Esophagus muscularis mucosa (tissue), 4 donors: Measurements from ENCODE around the gene GPX3. TPM values are rescaled to one million over a fixed set of nuclear protein-coding genes. Genes with fewer than 3 reads are reported as not detected.

Experiments
- DNase-seq: peaks from one replicate; pipeline ENCODE4 v3.0.0-alpha.2; 2017; ENCODE audit errors: extremely low spot score
- H3K27ac ChIP-seq, 4 donors: fragments of 200-600 bp; sonication (generic); replicated peaks in 1 of 4; 1 replicate in 3 of 4; 2 replicates in 1 of 4; pipeline ENCODE4 v1.5.1; 2016 to 2019; ENCODE audit warnings: mild to moderate bottlenecking in 1 of 4
- H3K27me3 ChIP-seq, 4 donors: fragments of 200-600 bp; sonication (generic); one replicate each; pipeline versions ENCODE4 v1.5.1 to v1.6.0; 2016 to 2019
- H3K36me3 ChIP-seq, 4 donors: fragments of 200-600 bp; sonication (generic); one replicate each; pipeline ENCODE4 v1.5.1; 2016 to 2019
- H3K4me1 ChIP-seq, 4 donors: fragments of 200-600 bp; sonication (generic); one replicate each; pipeline ENCODE4 v1.5.1; 2016 to 2019
- H3K4me3 ChIP-seq, 4 donors: fragments of 200-600 bp; sonication (generic); 1 replicate in 2 of 4; 2 replicates in 2 of 4; pipeline ENCODE4 v1.5.1; 2016 to 2019; ENCODE audit warnings: mild to moderate bottlenecking in 4 of 4, moderate library complexity in 1 of 4
- H3K9me3 ChIP-seq, 4 donors: fragments of 200-600 bp; sonication (generic); 1 replicate in 3 of 4; 2 replicates in 1 of 4; pipeline ENCODE4 v1.5.1; 2016 to 2019
- CTCF ChIP-seq, 3 experiments: fragments of 200-600 bp in 2 of 3; fragments of 450-650 bp in 1 of 3; sonication (generic) in 2 of 3; IDR thresholded peaks; one replicate each; pipeline ENCODE4 v1.5.1; 2017 to 2019; ENCODE audit warnings: antibody characterized with exemption in 3 of 3, mild to moderate bottlenecking in 2 of 3, moderate library complexity in 1 of 3
- EP300 ChIP-seq: sonication (generic); formaldehyde crosslinking; IDR thresholded peaks from one replicate; pipeline ENCODE4 v1.6.1; 2017; ENCODE audit warnings: antibody characterized with exemption
- POLR2A ChIP-seq: fragments of 450-650 bp; IDR thresholded peaks from one replicate; pipeline ENCODE4 v1.6.1; 2017; ENCODE audit warnings: antibody characterized with exemption, moderate library complexity, mild to moderate bottlenecking, low read depth
- POLR2AphosphoS5 ChIP-seq, 2 donors: sonication (generic); formaldehyde crosslinking; IDR thresholded peaks; one replicate each; pipeline ENCODE4 v1.6.1; 2017; ENCODE audit warnings: antibody characterized with exemption in 2 of 2
- WGBS: methylation state at CpG from one replicate; pipeline ENCODE4 v1.1.5; 2018; 5-methylcytosine and 5-hydroxymethylcytosine counted together
- intact Hi-C: fragments of 100-400 bp; cut with DNase I; formaldehyde crosslinking; loops from one replicate; pipeline ENCODE4 v1.15.1; 2023
- total RNA-seq, 4 donors: library from RNA; depleted of rRNA; stranded (reverse); fragments of >200 nt; gene quantifications; one replicate each; pipeline versions ENCODE4 v1.1.0 to v1.2.1, GENCODE V29; 2016

Gene GPX3
- total RNA-seq, 4 donors from 2014 or later = 1,165 to 3,724 (median 1,939) TPM

GRCh38 chr5:151042453-151043093, 22.2 kb downstream of the GPX3 start:
- H3K9me3 ChIP-seq = no peaks in the 10 kb centered on the region
- TF ChIP-seq POLR2AphosphoS5 (IDR thresholded peaks at IDR 0.05) = no peak
- no peak for TF ChIP-seq EP300
- TF ChIP-seq CTCF (IDR thresholded peaks at IDR 0.05) = no peak
- TF ChIP-seq POLR2A = no peak
- WGBS = 93% methylated on average over 10 of the region's 12 CpGs
- H3K36me3 ChIP-seq = peaks cover 28 to 91% (median 76%) of the 10 kb centered on the region in 4 donors
- H3K4me1 ChIP-seq = peaks cover 30 to 45% (median 35%) of the 10 kb centered on the region in 4 donors
- H3K27me3 ChIP-seq = no peaks in the 10 kb centered on the region
- DNase-seq = no peak
- H3K4me3 ChIP-seq = no peak overlapping the region
- peak overlapping the region in 1 of 4 donors; percentile 18 for H3K27ac ChIP-seq
- intact Hi-C loops = no loop called here

GRCh38 chr5:151047814-151048425, 27.5 kb downstream of the GPX3 start:
- 78% methylated on average over 13 of the region's 13 CpGs for WGBS
- TF ChIP-seq CTCF (IDR thresholded peaks at IDR 0.05) = peak; percentile 77 to 95 (median 79)
- TF ChIP-seq EP300 = no peak
- peak in 1 of 2 donors; percentile 53 for TF ChIP-seq POLR2AphosphoS5 (IDR thresholded peaks at IDR 0.05)
- TF ChIP-seq POLR2A = no peak
- no peak for DNase-seq
- H3K36me3 ChIP-seq = peaks cover 14 to 92% (median 74%) of the 10 kb centered on the region in 4 donors
- peak overlapping the region in 3 of 4 donors; percentile 1 to 32 (median 15) for H3K27ac ChIP-seq
- H3K4me3 ChIP-seq = no peak overlapping the region
- no peaks in the 10 kb centered on the region for H3K9me3 ChIP-seq
- peaks cover 8 to 46% (median 35%) of the 10 kb centered on the region in 4 donors for H3K4me1 ChIP-seq
- intact Hi-C loops = loop anchor here (1.0 to 2.0 kb wide), 2 partner anchors 45 to 117 kb away; no protein-coding TSS in a partner anchor
- no peaks in the 10 kb centered on the region for H3K27me3 ChIP-seq

DNA sequence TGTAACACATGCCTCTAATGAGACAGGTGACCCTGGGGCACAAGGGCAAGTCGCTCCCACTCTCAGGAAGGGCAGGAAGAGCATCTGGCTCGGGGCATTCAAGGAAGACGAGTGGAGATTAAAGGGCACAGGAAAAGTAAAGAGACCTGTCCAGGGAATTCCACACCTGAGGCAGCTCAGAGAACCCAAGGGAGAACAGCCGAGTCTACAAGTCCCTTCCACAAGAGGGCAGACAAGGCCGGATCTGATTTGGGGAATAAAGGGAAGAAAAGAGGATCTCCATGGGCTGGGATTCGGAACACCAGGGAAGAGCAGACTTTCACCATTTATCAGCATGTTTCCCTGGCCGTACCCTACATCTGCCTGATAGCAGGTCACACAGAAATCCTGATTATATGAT, 28.1 kb downstream of the GPX3 start:
- peaks cover 14 to 91% (median 72%) of the 10 kb centered on the region in 4 donors for H3K36me3 ChIP-seq
- no peak for DNase-seq
- no peak overlapping the region for H3K4me3 ChIP-seq
- no peaks in the 10 kb centered on the region for H3K27me3 ChIP-seq
- intact Hi-C loops = loop anchor here (2.0 kb wide), 1 partner anchor 116 kb away; no protein-coding TSS in a partner anchor
- H3K27ac ChIP-seq = peak overlapping the region in 1 of 4 donors; percentile 15
- no peaks in the 10 kb centered on the region for H3K9me3 ChIP-seq
- no peak for TF ChIP-seq POLR2AphosphoS5 (IDR thresholded peaks at IDR 0.05)
- peak in 1 of 3 experiments; percentile 38 for TF ChIP-seq CTCF (IDR thresholded peaks at IDR 0.05)
- H3K4me1 ChIP-seq = peaks cover 8 to 46% (median 35%) of the 10 kb centered on the region in 4 donors
- 61% methylated on average over 7 of the region's 7 CpGs for WGBS

DNA sequence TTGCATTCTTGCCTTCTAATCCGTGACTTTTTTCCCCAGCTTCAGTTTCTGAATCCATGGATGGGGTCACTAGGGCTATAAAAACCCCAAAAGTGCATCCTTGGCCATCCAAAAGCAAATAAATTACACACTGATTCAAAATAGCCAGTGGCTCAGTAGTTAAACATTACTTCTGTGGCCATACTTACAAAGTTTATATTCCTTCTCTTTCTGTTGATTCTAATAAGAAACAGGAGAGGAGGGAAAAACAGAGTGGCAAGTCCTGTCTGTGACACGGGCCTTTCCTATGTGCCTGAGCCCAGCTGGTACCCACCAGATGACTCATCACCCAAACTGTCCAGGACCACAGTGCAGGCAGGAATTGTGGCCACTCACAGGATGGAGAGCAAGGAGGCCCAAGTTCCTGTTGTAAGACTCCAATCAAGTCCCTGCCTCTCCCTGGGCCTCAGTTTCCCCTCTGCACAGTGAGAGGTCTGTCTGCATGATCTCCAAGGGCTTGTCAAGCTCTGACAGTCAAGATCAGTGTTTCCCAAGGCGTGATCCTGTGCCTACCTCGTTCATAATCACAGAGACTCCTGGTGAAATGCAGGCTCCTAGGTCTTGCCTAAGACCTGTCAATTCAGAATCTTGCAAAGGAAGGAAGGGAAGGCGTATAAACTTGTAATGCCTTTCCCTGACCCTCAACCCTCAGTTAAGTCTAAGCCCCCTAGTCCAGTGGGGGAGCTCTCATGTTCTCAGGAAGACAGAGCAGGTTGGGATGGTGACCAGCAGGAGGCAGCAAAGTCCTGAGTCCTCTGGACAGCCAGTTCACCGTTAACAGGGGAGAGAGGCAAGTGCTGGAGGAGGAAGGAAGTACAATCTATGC, 30.9 kb downstream of the GPX3 start:
- WGBS = 61% methylated on average over 6 of the region's 6 CpGs
- H3K4me1 ChIP-seq = peaks cover 11 to 46% (median 35%) of the 10 kb centered on the region in 4 donors
- peaks cover under 1 to 93% (median 78%) of the 10 kb centered on the region in 4 donors for H3K36me3 ChIP-seq
- no peaks in the 10 kb centered on the region for H3K9me3 ChIP-seq
- no peak overlapping the region for H3K4me3 ChIP-seq
- no peaks in the 10 kb centered on the region for H3K27me3 ChIP-seq
- intact Hi-C loops = loop anchor here (2.0 to 10.0 kb wide), 2 partner anchors 64 to 194 kb away; no protein-coding TSS in a partner anchor
- TF ChIP-seq CTCF (IDR thresholded peaks at IDR 0.05) = peak; percentile 83 to 91 (median 88)
- TF ChIP-seq POLR2A = no peak
- peak in 1 of 2 donors; percentile 43 for TF ChIP-seq POLR2AphosphoS5 (IDR thresholded peaks at IDR 0.05)
- TF ChIP-seq EP300 = no peak
- peak overlapping the region in 3 of 4 donors; percentile 32 to 52 (median 36) for H3K27ac ChIP-seq
- no peak for DNase-seq
